HepG2 (cell line): ENCODE results near the gene TRMT1. TPM values are rescaled to one million over a fixed set of nuclear protein-coding genes. Genes with fewer than 3 reads are reported as not detected.

Experiments
- ARHGAP35 ChIP-seq: sonication (generic); formaldehyde crosslinking; IDR thresholded peaks from 2 replicates; pipeline ENCODE4 v1.9.0; 2022; ENCODE audit warnings: mild to moderate bottlenecking, inconsistent platforms, moderate library complexity, missing genetic modification reagents, borderline replicate concordance
- CEBPB ChIP-seq: IDR thresholded peaks from 2 replicates; pipeline ENCODE4 v1.6.1; 2011; ENCODE audit warnings: low read depth, low read length, improper control_type of control experiment, borderline replicate concordance
- KLF9 ChIP-seq: IDR thresholded peaks from 2 replicates; pipeline ENCODE4 v1.6.1; 2016; ENCODE audit warnings: low read depth
- RARA ChIP-seq: IDR thresholded peaks from 2 replicates; pipeline ENCODE4 v1.6.1; 2016; ENCODE audit warnings: missing genetic modification reagents, missing compliant biosample characterization
- RBAK ChIP-seq: sonication (generic); formaldehyde crosslinking; IDR thresholded peaks from 2 replicates; pipeline ENCODE4 v1.5.1; 2020; ENCODE audit warnings: mild to moderate bottlenecking, missing genetic modification reagents
- SAFB2 ChIP-seq: sonication (generic); formaldehyde crosslinking; IDR thresholded peaks from 2 replicates; pipeline ENCODE4 v1.5.1; 2020; ENCODE audit warnings: missing genetic modification reagents, low read depth, mild to moderate bottlenecking, borderline replicate concordance
- SMC3 ChIP-seq: IDR thresholded peaks from 2 replicates; pipeline ENCODE4 v1.6.1; 2011; ENCODE audit warnings: low read length, improper control_type of control experiment
- ZNF235 ChIP-seq: sonication (generic); formaldehyde crosslinking; IDR thresholded peaks from 2 replicates; pipeline ENCODE4 v1.8.1; 2023; ENCODE audit warnings: mild to moderate bottlenecking, missing genetic modification reagents, borderline replicate concordance
- ZNF274 ChIP-seq: sonication (generic); formaldehyde crosslinking; IDR thresholded peaks from 2 replicates; pipeline ENCODE4 v1.5.1; 2020; ENCODE audit warnings: mild to moderate bottlenecking, missing genetic modification reagents
- ZNF329 ChIP-seq: sonication (generic); formaldehyde crosslinking; IDR thresholded peaks from 2 replicates; pipeline ENCODE4 v1.9.0; 2021; ENCODE audit warnings: low read depth, mild to moderate bottlenecking, missing genetic modification reagents
- ZNF354B ChIP-seq: sonication (generic); formaldehyde crosslinking; IDR thresholded peaks from 2 replicates; pipeline ENCODE4 v1.8.0; 2022; ENCODE audit warnings: mild to moderate bottlenecking, missing genetic modification reagents
- polyA plus RNA-seq, 8 experiments: library from polyadenylated mRNA; depleted of rRNA in 3 of 8; stranded (reverse) in 7 of 8; unstranded in 1 of 8; fragments of >200 nt; fragmentation: Illumina TruSeq in 4 of 8; extraction: Trizol in 4 of 8; gene quantifications; 2 replicates each; pipeline versions ENCODE4 v1.2.1 to v1.2.3, GENCODE V29; 2011 to 2016; ENCODE audit warnings: low read depth in 4 of 8, missing spikeins in 1 of 8, mixed read lengths in 1 of 8; ENCODE audit not compliant: insufficient read depth in 1 of 8
- total RNA-seq, 5 experiments: library from RNA; depleted of rRNA; stranded (reverse); fragments of >200 nt; fragmentation: Illumina TruSeq; extraction: Trizol; gene quantifications; 2 replicates each; pipeline ENCODE4 v1.2.3, GENCODE V29; 2016; ENCODE audit warnings: low read depth in 1 of 5
- TF ChIP-seq, protein P1 (sequence below): sonication (generic); formaldehyde crosslinking; IDR thresholded peaks from 2 replicates; pipeline ENCODE4 v1.8.0; 2022; ENCODE audit warnings: missing genetic modification reagents, mild to moderate bottlenecking, inconsistent platforms, borderline replicate concordance
- TF ChIP-seq, protein P2 (sequence below): sonication (generic); formaldehyde crosslinking; conservative IDR thresholded peaks from 2 replicates; pipeline ENCODE4 v1.8.0; 2022; ENCODE audit warnings: mild to moderate bottlenecking, moderate library complexity, missing genetic modification reagents
- TF ChIP-seq, protein P3 (sequence below): sonication (generic); formaldehyde crosslinking; IDR thresholded peaks from 2 replicates; pipeline ENCODE4 v1.5.0; 2020; ENCODE audit warnings: mild to moderate bottlenecking, low read depth, missing genetic modification reagents, borderline replicate concordance
- TF ChIP-seq, protein P4 (sequence below): sonication (generic); formaldehyde crosslinking; IDR thresholded peaks from 2 replicates; pipeline ENCODE4 v1.4.0; 2020; ENCODE audit warnings: missing genetic modification reagents
- TF ChIP-seq, protein P5 (sequence below): sonication (generic); formaldehyde crosslinking; IDR thresholded peaks from 2 replicates; pipeline ENCODE4 v1.5.0; 2020; ENCODE audit warnings: mild to moderate bottlenecking, missing genetic modification reagents, borderline replicate concordance

Gene TRMT1
- total and polyA plus RNA-seq, 2 of the 13 experiments (the other 11 are each of a cell fraction or from before 2014, with no cell fraction given), result 35.5 to 44.1 TPM

DNA sequence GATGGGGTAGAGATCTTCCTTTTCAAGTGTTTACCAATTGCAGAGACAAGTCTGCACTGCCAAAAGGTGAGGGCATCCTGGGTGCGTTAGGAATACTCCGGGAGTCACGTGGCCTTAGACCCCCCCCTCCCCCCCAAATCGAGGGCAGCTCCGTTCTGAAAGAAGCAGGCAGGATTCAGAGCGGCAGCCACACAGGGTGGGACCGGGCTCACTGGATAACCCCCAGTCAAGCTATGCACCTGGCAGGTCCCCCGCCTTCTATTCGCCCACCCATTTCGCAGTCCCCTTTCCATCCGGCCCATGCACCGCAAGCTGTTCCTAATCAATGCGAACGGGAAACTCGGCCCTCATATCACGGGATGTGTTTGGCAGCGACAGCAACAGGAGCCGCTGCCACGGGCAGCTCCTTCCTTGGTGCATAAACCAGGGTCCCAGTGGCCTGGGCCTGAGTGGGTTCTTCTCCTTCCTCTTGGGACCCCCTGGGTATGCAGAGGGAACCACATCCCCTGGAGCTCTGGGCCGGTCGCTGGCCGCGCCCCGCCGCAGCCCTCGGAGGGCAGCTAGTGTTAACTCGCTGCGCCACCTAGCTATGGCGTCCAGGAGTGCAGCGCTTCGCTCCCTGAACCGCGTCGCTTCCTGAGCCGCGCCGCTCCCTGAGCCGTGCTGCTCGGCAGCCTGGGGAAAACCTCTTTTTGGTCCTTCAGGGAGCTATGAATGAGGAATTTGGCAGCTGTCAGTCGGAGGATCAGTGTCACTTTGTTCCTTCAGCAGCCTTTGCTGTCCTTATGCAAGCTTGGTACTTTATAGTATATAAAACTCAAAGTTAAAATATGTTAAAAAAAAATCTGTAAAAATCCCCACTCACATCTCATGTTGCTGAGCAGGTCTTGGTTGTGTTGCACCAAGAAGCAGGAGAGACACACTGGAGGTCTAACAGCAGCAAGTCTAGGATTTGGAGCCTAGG lies 55.3 kb downstream of the TRMT1 start (continued):
- TF ChIP-seq, protein P1, sequence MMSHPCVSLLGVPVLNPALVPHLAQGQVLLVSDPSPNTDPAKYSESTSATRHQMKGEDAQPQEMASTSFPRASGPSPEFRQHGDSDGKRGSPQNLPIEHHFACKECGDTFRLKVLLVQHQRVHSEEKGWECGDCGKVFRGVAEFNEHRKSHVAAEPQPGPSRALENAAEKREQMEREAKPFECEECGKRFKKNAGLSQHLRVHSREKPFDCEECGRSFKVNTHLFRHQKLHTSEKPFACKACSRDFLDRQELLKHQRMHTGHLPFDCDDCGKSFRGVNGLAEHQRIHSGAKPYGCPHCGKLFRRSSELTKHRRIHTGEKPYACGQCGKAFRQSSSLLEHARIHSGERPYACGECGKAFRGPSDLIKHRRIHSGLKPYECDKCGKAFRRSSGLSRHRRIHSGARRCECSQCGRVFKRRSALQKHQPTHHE (CRISPR knock-in tag), result 0 out of 2 replicates have a peak, but pooled peaks have one; percentile 51
- TF ChIP-seq ARHGAP35 (CRISPR knock-in tag), result peak; percentile 31; the same call in 1 of the 2 replicates
- TF ChIP-seq ZNF274 (CRISPR knock-in tag), result peak; percentile 51; the same call in 1 of the 2 replicates
- TF ChIP-seq, protein P2, sequence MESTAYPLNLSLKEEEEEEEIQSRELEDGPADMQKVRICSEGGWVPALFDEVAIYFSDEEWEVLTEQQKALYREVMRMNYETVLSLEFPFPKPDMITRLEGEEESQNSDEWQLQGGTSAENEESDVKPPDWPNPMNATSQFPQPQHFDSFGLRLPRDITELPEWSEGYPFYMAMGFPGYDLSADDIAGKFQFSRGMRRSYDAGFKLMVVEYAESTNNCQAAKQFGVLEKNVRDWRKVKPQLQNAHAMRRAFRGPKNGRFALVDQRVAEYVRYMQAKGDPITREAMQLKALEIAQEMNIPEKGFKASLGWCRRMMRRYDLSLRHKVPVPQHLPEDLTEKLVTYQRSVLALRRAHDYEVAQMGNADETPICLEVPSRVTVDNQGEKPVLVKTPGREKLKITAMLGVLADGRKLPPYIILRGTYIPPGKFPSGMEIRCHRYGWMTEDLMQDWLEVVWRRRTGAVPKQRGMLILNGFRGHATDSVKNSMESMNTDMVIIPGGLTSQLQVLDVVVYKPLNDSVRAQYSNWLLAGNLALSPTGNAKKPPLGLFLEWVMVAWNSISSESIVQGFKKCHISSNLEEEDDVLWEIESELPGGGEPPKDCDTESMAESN, result no peak; the same call in 1 of the 2 replicates
- TF ChIP-seq, protein P3, sequence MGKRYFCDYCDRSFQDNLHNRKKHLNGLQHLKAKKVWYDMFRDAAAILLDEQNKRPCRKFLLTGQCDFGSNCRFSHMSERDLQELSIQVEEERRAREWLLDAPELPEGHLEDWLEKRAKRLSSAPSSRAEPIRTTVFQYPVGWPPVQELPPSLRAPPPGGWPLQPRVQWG, result no peak
- TF ChIP-seq RARA (CRISPR knock-in tag), result peak; percentile 57
- TF ChIP-seq RBAK (CRISPR knock-in tag), result 0 out of 2 replicates have a peak, but pooled peaks have one; percentile 26
- TF ChIP-seq, protein P4, sequence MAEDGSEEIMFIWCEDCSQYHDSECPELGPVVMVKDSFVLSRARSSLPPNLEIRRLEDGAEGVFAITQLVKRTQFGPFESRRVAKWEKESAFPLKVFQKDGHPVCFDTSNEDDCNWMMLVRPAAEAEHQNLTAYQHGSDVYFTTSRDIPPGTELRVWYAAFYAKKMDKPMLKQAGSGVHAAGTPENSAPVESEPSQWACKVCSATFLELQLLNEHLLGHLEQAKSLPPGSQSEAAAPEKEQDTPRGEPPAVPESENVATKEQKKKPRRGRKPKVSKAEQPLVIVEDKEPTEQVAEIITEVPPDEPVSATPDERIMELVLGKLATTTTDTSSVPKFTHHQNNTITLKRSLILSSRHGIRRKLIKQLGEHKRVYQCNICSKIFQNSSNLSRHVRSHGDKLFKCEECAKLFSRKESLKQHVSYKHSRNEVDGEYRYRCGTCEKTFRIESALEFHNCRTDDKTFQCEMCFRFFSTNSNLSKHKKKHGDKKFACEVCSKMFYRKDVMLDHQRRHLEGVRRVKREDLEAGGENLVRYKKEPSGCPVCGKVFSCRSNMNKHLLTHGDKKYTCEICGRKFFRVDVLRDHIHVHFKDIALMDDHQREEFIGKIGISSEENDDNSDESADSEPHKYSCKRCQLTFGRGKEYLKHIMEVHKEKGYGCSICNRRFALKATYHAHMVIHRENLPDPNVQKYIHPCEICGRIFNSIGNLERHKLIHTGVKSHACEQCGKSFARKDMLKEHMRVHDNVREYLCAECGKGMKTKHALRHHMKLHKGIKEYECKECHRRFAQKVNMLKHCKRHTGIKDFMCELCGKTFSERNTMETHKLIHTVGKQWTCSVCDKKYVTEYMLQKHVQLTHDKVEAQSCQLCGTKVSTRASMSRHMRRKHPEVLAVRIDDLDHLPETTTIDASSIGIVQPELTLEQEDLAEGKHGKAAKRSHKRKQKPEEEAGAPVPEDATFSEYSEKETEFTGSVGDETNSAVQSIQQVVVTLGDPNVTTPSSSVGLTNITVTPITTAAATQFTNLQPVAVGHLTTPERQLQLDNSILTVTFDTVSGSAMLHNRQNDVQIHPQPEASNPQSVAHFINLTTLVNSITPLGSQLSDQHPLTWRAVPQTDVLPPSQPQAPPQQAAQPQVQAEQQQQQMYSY (CRISPR knock-in tag), result no peak
- TF ChIP-seq, protein P5, sequence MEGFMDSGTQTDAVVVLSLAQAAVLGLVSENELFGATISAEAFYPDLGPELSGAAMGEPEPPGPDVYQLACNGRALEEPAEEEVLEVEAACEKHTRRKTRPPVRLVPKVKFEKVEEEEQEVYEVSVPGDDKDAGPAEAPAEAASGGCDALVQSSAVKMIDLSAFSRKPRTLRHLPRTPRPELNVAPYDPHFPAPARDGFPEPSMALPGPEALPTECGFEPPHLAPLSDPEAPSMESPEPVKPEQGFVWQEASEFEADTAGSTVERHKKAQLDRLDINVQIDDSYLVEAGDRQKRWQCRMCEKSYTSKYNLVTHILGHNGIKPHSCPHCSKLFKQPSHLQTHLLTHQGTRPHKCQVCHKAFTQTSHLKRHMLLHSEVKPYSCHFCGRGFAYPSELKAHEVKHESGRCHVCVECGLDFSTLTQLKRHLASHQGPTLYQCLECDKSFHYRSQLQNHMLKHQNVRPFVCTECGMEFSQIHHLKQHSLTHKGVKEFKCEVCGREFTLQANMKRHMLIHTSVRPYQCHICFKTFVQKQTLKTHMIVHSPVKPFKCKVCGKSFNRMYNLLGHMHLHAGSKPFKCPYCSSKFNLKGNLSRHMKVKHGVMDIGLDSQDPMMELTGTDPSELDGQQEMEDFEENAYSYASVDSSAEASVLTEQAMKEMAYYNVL (CRISPR knock-in tag), result no peak
- no peak for TF ChIP-seq ZNF354B (CRISPR knock-in tag)
- TF ChIP-seq CEBPB, result no peak
- TF ChIP-seq SAFB2 (CRISPR knock-in tag), result 0 out of 2 replicates have a peak, but pooled peaks have one; percentile 20
- no peak for TF ChIP-seq ZNF235 (CRISPR knock-in tag)
- no peak for TF ChIP-seq ZNF329
- TF ChIP-seq KLF9 (CRISPR knock-in tag), result no peak
- TF ChIP-seq SMC3, result peak; percentile 67; the same call in 1 of the 2 replicates
